A204.1 (cell line): ENCODE measurements around the gene HYDIN.

Source experiments
- FAIRE-seq: peaks from 2 replicates; lab custom pipeline; 2012; peaks lifted over from hg19 to GRCh38; lab: Jason Lieb, UNC

Gene HYDIN

DNA sequence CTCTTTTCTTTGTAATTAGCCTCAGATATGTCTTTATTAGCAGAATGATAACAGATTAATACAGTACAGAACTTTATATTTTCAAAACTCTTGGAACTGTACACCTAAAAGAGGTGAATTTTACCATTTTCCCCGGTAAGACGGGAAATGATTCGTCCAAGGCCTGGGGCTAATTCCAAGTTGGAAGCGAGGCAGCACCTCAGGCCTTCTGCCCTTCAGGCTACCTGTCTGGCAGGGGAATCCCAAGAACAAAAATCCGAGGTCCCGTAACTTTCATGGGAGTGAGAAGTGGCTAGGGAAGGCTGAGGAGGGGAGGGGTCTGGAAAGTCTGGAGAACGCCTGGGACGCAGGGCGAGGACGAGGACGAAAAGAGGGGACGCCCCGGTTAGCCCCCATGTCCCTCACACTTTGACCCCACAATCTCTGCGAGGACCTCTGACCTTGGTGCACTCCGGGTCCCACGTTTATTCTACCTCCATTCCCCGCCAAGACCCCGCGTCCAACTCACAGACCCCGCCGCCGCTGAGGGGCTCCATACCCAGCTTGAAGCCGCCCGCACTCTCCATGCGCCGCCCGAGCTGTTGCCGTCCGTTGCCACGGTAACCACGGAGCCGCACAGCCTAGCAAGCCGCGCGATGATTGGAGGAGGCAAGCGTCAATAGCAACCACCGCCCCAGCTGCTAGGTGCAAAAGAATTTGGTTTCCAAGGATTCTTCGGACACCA lies at the start of gene HYDIN:
Gene HYDIN, minus strand, starts transcription at position 601 of the 724 bp plus-strand sequence. CDS start 43,827 bp downstream, outside the sequence.
- no peak for FAIRE-seq

DNA sequence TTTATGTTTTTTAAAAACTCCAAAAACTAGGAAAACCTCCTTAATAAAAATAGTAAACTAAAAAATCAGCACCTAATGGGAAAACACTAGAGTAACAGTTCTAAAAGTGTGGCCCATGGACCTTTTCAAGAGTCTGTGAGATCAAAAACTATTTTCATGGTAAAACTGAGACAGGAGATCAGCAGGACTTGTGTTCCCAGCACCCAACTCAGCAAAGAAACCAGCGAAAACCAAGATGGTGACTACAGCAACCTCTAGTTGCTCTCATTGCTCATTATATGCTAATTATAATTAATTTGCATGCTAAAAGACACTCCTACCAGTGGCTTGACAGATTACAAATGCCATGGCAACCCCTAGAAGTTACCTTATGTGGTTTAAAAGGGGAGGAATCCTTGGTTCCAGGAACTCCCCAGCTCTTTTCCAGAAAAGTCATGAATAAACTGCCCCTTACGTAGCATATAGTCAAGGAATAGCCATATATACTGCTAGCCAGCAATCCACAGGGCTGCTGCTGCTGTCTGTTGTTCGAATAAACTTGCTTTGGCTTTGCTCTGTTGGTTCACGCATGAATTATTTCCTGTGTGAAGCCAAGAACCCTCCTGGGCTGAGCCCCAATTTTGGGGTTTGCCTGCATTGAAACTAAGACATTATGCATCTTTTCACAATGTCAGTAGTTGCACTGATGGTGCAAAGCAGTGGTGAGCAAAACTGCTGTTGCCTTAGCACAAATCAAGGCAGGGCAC lies 46.2 kb upstream of the HYDIN start:
- no peak for FAIRE-seq

DNA sequence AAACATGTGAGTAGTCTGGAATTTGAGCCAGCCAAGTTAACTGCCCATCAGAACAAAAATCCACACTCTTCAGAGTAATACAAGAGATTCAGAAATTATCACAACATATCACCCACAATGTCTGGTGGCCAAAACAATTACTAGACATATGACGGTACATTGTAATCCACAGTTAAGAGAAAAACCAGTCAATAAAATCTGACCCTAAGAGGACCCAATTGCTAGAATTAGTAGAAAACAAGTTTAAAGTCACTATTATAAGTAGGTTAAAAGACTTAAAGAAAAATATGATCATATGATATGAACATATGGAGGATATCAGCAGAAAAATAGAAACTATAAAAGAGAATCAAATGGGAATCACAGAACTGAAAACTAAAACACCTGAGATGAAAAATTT lies 42.9 kb upstream of the HYDIN start:
- FAIRE-seq: no peak

DNA sequence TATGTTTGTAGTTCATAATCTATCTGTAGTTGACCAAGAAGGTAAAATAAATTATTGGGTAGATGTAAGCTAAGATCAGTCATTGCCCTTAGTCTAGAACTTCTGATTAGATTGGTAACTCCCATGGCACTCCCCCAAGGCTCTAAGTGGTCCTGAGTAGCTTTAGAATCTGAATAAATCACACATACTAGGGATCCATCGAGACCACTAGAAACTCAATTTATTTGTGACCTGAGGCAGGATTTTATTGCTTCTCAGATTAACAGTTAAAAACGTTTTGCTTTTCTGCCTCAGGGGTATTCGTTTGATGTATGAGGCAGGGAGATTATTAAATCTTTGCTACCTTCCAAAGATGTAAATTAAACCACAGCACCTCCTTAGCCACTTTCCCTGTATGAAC lies 33.8 kb upstream of the HYDIN start:
- no peak for FAIRE-seq

GRCh38 chr16:71263582-71263981 lies 33.1 kb upstream of the HYDIN start:
- FAIRE-seq: no peak

- no peak for FAIRE-seq
Measured at GRCh38 chr16:71262391-71262790, 31.9 kb upstream of the HYDIN start.

DNA sequence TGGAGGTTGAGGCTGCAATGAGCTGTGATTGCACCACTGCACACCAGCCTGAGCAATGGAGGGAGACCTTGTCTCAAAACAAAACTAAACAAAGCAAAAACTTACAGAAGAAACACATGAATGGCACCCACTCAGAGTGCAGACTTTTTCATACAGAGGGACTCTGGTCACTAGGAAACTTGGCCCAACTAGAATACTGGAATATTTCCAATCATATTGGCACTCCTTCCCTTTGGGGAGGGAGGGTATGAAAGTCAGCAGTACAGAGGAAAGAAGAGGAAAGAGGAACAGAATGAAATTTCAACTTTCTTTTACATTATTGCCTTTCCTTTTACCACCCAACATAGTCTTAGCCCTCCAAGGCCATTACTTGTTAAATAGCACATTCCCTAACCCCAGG lies 30.5 kb upstream of the HYDIN start:
- no peak for FAIRE-seq

- no peak for FAIRE-seq
Measured at GRCh38 chr16:71259086-71259485, 28.6 kb upstream of the HYDIN start.

- FAIRE-seq: no peak
Measured at GRCh38 chr16:71258372-71258771, 27.9 kb upstream of the HYDIN start.

DNA sequence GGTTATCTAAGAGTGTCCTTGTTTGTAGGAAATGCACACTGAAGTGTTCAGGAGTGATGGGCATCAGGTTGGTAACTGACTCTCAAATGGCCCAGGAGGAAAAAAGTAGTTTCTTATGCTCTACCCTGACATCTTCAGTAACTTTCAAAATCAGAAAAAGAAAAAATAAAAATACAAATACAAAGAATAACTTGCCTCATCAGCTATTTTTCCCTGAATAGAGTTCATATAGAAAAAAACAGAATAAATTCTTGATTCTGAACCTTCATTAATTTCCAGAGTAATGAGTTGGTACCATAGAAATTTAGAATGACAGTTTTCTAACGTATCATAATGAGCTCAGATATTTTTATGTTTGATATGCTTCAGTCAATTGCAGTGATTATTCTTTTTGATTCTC lies 27.2 kb upstream of the HYDIN start:
- FAIRE-seq: no peak

DNA sequence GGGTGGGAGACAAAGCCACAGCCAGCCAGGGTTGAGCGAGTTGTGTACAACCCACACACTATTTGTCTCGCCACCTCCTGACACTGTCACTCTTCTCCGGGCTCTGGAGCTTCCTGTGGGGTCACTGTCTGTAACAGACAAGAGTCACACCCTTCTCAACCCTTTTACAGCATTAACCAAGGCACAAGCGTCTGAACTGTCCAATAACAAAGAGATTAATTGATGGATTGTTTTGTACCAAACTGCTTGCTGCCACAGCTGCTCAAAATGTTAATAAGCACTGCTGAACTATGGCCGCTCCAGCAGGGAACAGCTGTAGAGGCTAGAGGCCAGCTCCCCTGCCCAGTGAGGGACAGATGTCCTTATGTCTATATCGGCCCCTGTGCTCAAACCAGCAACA lies 25.2 kb upstream of the HYDIN start:
- no peak for FAIRE-seq

DNA sequence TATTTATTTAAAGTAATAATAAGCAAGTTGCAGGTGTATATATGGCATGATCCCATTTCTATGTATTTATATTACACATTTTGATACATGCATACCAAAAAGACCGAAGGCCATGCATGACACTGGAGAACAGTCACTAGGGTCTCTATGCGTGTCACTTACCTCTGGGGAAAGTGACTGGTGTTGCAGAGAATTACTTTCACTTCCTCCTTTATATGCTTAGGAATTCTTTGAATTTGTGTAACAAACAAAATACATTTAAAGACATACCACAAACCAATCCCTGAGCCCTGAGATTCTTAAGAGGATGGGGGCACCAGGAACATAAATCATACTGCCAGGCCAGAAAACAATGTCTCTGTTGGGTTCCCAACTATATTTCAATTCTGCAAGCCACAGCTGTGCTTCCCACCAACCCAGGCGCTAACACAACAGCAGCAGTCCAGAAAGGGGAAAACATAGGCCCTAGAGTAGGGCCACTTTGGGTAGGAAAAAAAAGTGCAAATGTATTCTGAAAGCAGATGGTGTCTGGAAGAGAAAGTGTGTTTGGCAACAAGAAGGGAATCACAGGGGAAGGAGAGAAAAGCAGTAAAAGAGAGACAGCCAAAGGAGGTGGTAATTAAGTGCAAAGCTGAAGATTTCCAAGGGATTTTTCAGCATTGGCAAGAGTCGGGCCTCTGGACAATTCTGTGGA lies 24.5 kb upstream of the HYDIN start:
- FAIRE-seq: no peak

- FAIRE-seq: no peak
Measured at GRCh38 chr16:71250461-71251235, 20.1 kb upstream of the HYDIN start.

- FAIRE-seq: no peak
Measured at GRCh38 chr16:71249399-71249798, 18.9 kb upstream of the HYDIN start.

- no peak for FAIRE-seq
Measured at GRCh38 chr16:71247478-71247877, 17.0 kb upstream of the HYDIN start.

DNA sequence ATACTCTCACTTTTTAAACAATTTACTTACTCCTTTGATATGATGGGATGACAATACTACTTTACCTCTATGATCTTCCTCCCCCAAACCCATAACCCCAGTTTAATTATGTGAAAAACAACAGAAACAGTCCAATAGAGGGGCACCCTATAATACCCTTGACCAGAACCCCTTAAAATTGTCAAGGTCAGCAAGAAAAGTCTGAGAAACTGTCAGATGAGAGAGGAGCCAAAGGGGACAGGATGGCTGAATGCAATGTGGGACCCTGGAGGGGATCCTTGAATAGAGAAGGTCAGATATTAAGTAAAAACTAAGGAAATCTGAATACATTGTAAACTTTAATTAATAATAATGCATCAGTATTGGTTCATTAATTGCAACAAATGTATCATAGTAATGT lies 15.8 kb upstream of the HYDIN start:
- no peak for FAIRE-seq

GRCh38 chr16:71244521-71244920 lies 14.0 kb upstream of the HYDIN start:
- no peak for FAIRE-seq

GRCh38 chr16:71242601-71243000 lies 12.1 kb upstream of the HYDIN start:
- no peak for FAIRE-seq

GRCh38 chr16:71242036-71242435 lies 11.5 kb upstream of the HYDIN start:
- no peak for FAIRE-seq

DNA sequence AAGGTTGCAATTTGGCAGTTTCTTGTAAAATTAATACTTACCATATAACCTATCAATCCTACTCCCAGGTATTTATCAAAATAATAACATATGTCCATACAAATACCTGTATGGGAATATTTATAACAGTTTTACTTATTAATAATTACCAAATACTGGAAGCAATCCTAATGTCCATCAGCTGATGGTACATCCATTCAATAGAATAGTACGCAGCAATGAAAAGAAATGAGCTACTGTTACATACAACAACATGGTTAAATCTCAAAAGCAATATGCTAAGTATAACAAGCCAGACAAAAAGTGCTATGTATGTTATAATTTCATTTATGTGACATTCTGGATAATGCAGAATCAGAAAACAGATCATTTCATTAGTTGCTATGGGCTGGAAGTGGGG lies 1.2 kb downstream of the HYDIN start:
- no peak for FAIRE-seq

- no peak for FAIRE-seq
Measured at GRCh38 chr16:71226229-71227141, 4.0 kb downstream of the HYDIN start.
